ENCODE results near the gene PSMC1.

- no peak for TF ChIP-seq CTCF (IDR thresholded peaks at IDR 0.05)
- TF ChIP-seq POLR2A (IDR thresholded peaks at IDR 0.05): no peak
Measured at GRCh38 chr14:90213099-90213748, 43.1 kb upstream of the PSMC1 start.

All from right lobe of liver (tissue), 4 donors.